BJ (cell line): ENCODE measurements around the gene RIPOR3. TPM values are rescaled to one million over a fixed set of nuclear protein-coding genes. Genes with fewer than 3 reads are reported as not detected.

ENCODE experiments used
- CTCF ChIA-PET: fragments of 350-600 bp; formaldehyde crosslinking; extraction: SDS; loops from one replicate; lab custom pipeline; 2021; ENCODE audit warnings: antibody characterized with exemption, inconsistent platforms; lab: Yijun Ruan, JAX
- POLR2A ChIA-PET: fragments of 300-600 bp; sonication (Branson Sonifier 250); formaldehyde crosslinking; extraction: SDS; loops from one replicate; lab custom pipeline; 2021; ENCODE audit warnings: antibody characterized with exemption; lab: Charles Lee
- DNase-seq: peaks from one replicate; pipeline ENCODE4 v3.0.0-alpha.2; 2011; ENCODE audit warnings: low read depth
- H3K27me3 ChIP-seq: 2 replicates; pipeline ENCODE4 v1.6.0; 2011; ENCODE audit warnings: low read length; ENCODE audit not compliant: control insufficient read depth, insufficient read depth
- H3K36me3 ChIP-seq: 2 replicates; pipeline ENCODE4 v1.5.1; 2011; ENCODE audit warnings: low read length; ENCODE audit not compliant: control insufficient read depth, insufficient read depth
- H3K4me3 ChIP-seq: 2 replicates; pipeline ENCODE4 v1.5.1; 2011; ENCODE audit warnings: low read depth, mild to moderate bottlenecking, control low read depth, low read length
- polyA plus RNA-seq: library from polyadenylated mRNA; depleted of rRNA; stranded (reverse); fragments of >200 nt; gene quantifications from 2 replicates; pipeline ENCODE4 v1.2.3, GENCODE V29; 2011
- TF ChIP-seq, protein P1 (sequence below): IDR thresholded peaks from 2 replicates; pipeline ENCODE4 v1.5.1; 2011; ENCODE audit warnings: low read depth, mild to moderate bottlenecking, control low read depth, inconsistent platforms, low read length, moderate library complexity; ENCODE audit not compliant: insufficient read depth

RIPOR3 gene
- polyA plus RNA-seq, 1 experiment, result 1.2 TPM

DNA sequence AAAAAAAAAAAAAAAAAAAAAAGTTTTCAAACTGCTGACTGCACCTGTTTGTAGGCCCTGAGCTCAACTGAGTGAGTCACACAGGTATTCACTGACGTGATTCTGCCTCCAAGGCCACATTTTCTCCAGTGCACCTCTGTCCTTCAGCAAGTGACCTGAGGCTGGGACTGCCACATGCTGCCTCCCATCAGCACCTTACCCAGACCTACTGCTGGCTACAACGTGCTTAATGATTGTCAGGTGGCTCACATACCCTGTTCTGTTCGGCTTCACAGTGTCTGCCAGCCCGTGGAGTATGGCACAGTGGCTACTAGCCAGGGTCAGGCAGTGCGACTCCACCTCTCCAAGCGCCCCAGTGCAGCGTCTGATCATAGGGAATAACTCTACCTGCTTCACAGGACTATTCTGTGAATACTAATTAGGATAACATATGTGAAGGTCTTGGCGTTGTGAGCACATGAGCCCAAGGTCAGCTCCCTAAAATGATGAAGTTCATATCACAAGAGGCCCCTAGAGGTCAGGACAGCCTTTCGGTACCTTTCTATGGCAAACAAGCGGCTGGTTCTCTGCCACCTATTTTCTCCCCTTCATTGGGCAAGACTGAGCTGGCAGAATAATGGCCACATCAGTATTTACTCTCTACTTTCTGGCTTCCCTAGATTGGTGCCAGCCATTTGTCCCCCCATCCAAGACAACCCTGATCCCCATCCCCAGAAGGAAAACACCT is 28.1 kb downstream of the RIPOR3 start:
- H3K27me3 ChIP-seq, result peaks cover 2% of the 10 kb centered on the region; the same call in 1 of the 2 replicates
- DNase-seq, result no peak
- no peak overlapping the region for H3K4me3 ChIP-seq
- TF ChIP-seq, protein P1, sequence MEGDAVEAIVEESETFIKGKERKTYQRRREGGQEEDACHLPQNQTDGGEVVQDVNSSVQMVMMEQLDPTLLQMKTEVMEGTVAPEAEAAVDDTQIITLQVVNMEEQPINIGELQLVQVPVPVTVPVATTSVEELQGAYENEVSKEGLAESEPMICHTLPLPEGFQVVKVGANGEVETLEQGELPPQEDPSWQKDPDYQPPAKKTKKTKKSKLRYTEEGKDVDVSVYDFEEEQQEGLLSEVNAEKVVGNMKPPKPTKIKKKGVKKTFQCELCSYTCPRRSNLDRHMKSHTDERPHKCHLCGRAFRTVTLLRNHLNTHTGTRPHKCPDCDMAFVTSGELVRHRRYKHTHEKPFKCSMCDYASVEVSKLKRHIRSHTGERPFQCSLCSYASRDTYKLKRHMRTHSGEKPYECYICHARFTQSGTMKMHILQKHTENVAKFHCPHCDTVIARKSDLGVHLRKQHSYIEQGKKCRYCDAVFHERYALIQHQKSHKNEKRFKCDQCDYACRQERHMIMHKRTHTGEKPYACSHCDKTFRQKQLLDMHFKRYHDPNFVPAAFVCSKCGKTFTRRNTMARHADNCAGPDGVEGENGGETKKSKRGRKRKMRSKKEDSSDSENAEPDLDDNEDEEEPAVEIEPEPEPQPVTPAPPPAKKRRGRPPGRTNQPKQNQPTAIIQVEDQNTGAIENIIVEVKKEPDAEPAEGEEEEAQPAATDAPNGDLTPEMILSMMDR, result no peak
- CTCF ChIA-PET, result no interaction called here
- POLR2A ChIA-PET, result no interaction called here
- no peaks in the 10 kb centered on the region for H3K36me3 ChIP-seq

DNA sequence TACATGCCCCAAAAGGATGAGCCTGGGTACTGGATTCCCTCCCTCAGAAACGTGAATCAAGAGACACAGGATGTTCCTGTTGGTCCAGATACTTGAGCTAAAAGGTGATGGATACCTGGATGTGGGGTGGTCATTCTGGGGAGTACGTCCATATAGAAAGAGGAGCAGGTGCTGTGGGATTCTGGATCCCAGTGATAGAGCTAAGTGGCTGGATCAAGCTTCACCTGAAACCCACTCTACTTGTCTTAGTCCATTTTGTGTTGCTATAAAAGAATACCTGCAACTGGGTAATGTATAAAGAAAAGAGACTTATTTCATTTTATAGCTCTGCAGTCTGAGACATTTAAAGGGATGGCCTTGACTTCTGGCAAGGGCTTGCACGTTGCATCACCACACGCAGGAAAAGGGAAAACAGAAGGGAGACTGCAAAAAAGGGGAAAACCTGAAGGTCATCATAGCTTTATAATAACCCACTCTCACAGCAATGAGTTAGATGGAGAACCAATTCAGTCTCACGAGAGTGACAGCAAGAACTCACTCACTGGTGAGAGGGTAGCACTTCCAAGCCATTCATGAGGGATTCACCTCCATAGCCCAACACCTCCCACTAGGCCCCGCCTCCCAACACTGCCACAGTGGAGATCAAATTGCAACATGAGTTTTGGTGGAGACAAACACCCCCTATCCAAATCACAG is 31.2 kb downstream of the RIPOR3 start:
- ChIA-PET POLR2A (no interaction called here), CTCF (interaction anchor here (0.7 to 1.0 kb wide), 3 partner anchors 15 to 128 kb away, joined by 3 to 4 read pairs (median 3); no protein-coding TSS in a partner anchor)
- Histone ChIP-seq H3K27me3 (no peaks in the 10 kb centered on the region), H3K36me3 (no peaks in the 10 kb centered on the region), H3K4me3 (no peak overlapping the region)
- TF ChIP-seq, protein P1, result no peak
- DNase-seq, result no peak

- POLR2A ChIA-PET, result no interaction called here
- CTCF ChIA-PET, result interaction anchor here (0.6 to 0.8 kb wide), 2 partner anchors 12 to 84 kb away, joined by 3 to 4 read pairs; no protein-coding TSS in a partner anchor
Observed at GRCh38 chr20:50658804-50659380, 32.5 kb downstream of the RIPOR3 start.

GRCh38 chr20:50655311-50655880 is 35.9 kb downstream of the RIPOR3 start:
- 0 out of 2 replicates have a peak overlapping the region, but pooled peaks have one; percentile 12 for H3K4me3 ChIP-seq
- POLR2A ChIA-PET, result no interaction called here

More at GRCh38 chr20:50658804-50659380, 32.5 kb downstream of the RIPOR3 start:
- Histone ChIP-seq H3K27me3 (no peaks in the 10 kb centered on the region), H3K36me3 (no peaks in the 10 kb centered on the region), H3K4me3 (no peak overlapping the region)
- TF ChIP-seq, protein P1, result no peak
- no peak for DNase-seq

More at GRCh38 chr20:50655311-50655880, 35.9 kb downstream of the RIPOR3 start:
- TF ChIP-seq, protein P1, result no peak
- DNase-seq, result peak; percentile 75
- H3K27me3 ChIP-seq, result no peaks in the 10 kb centered on the region
- CTCF ChIA-PET, result interaction anchor here (0.6 to 2.1 kb wide), 5 partner anchors 10 to 94 kb away, joined by 3 to 7 read pairs (median 3); no protein-coding TSS in a partner anchor
- no peaks in the 10 kb centered on the region for H3K36me3 ChIP-seq
